Activated CD8-positive, alpha-beta T cell treated with anti-CD3 and anti-CD28 coated beads for 36 hours (primary cell): ENCODE results near the gene MRTO4. TPM values are rescaled to one million over a fixed set of nuclear protein-coding genes. Genes with fewer than 3 reads are reported as not detected.

Experiments used
- ATAC-seq: fragments of 200-7000 bp; cut with Tn5 transposase; one replicate; pipeline ENCODE4 v1.10.0; 2021; ENCODE audit warnings: mild to moderate bottlenecking, moderate library complexity
- CTCF ChIA-PET: fragments of 350-600 bp; sonication (Branson Sonifier 250); formaldehyde crosslinking; loops from one replicate; lab custom pipeline; 2021; ENCODE audit warnings: antibody characterized with exemption; lab: Charles Lee
- POLR2A ChIA-PET: fragments of 350-600 bp; sonication (Branson Sonifier 250); formaldehyde crosslinking; loops from one replicate; lab custom pipeline; 2021; ENCODE audit warnings: antibody characterized with exemption; lab: Charles Lee
- DNase-seq: peaks from one replicate; pipeline ENCODE4 v3.0.0-alpha.2; 2020
- H3K27ac Mint-ChIP-seq: one replicate; pipeline ENCODE4 v1.8.0; 2021; ENCODE audit warnings: mild to moderate bottlenecking, mixed read lengths
- H3K27me3 Mint-ChIP-seq: one replicate; pipeline ENCODE4 v1.8.0; 2021; ENCODE audit warnings: mixed read lengths
- H3K36me3 Mint-ChIP-seq: one replicate; pipeline ENCODE4 v1.8.0; 2021; ENCODE audit warnings: low read depth, mixed read lengths
- H3K4me1 Mint-ChIP-seq: one replicate; pipeline ENCODE4 v1.8.0; 2021; ENCODE audit warnings: low read depth, mixed read lengths
- H3K4me3 Mint-ChIP-seq: one replicate; pipeline ENCODE4 v1.8.0; 2021; ENCODE audit warnings: mild to moderate bottlenecking, moderate library complexity, mixed read lengths
- H3K9me3 Mint-ChIP-seq: one replicate; pipeline ENCODE4 v1.8.0; 2021; ENCODE audit warnings: mixed read lengths
- CTCF ChIP-seq: fragments of 200-600 bp; IDR thresholded peaks from one replicate; pipeline ENCODE4 v1.8.0; 2022; ENCODE audit warnings: antibody characterized with exemption, mild to moderate bottlenecking
- intact Hi-C: fragments of 100-400 bp; cut with micrococcal nuclease; formaldehyde crosslinking; loops from one replicate; pipeline ENCODE4 v1.10.0; 2022
- total RNA-seq, 2 experiments: library from RNA; stranded (reverse); gene quantifications; one replicate each; pipeline ENCODE4 v1.2.3, GENCODE V29; 2021

The MRTO4 gene
- total RNA-seq, 2 experiments from 2014 or later, result 90.9 to 93.4 TPM

GRCh38 chr1:19209439-19209989 is 42.1 kb upstream of the MRTO4 start:
- Mint-ChIP-seq H3K27ac (peak overlapping the region; percentile 96), H3K4me1 (peaks cover 67% of the 10 kb centered on the region), H3K9me3 (no peaks in the 10 kb centered on the region), H3K4me3 (peak overlapping the region; percentile 93), H3K27me3 (no peaks in the 10 kb centered on the region), H3K36me3 (peaks cover 52% of the 10 kb centered on the region)
- no peak for TF ChIP-seq CTCF
- DNase-seq (peak; percentile 89), ATAC-seq (peak; percentile 72)
- POLR2A ChIA-PET, result interaction anchor here (0.6 to 7.7 kb wide), 15 partner anchors 9 to 272 kb away, joined by 3 to 54 read pairs (median 4); partner anchors contain the start of genes EMC1 and MRTO4
- intact Hi-C loops, result no loop called here
- CTCF ChIA-PET, result interaction anchor here (1.5 kb wide), 1 partner anchor 31 kb away, joined by 3 read pairs; no protein-coding TSS in a partner anchor

GRCh38 chr1:19209990-19210771 is 41.4 kb upstream of the MRTO4 start, which contains the start of gene UBR4:
Gene UBR4 (minus strand): TSS chr1:19210266. CDS start chr1:19210248, 18 bp downstream.
- no peak for TF ChIP-seq CTCF
- ChIA-PET POLR2A (interaction anchor here (0.6 to 7.7 kb wide), 17 partner anchors 8 to 273 kb away, joined by 3 to 54 read pairs (median 4); partner anchors contain the start of genes EMC1 and MRTO4), CTCF (interaction anchor here (1.0 to 1.3 kb wide), 2 partner anchors 31 to 496 kb away, joined by 3 to 5 read pairs; no protein-coding TSS in a partner anchor)
- intact Hi-C loops, result no loop called here
- peak within 1 kb of the TSS; percentile 93 for H3K4me3 Mint-ChIP-seq
- ATAC-seq (peak; percentile 88), DNase-seq (peak; percentile 97)
- no peaks in the 10 kb centered on the region for H3K27me3 Mint-ChIP-seq
- peak within 1 kb of the TSS; percentile 98 for H3K27ac Mint-ChIP-seq
- H3K4me1 Mint-ChIP-seq, result peaks cover 61% of the 10 kb centered on the region
- H3K36me3 Mint-ChIP-seq, result peaks cover 49% of the 10 kb centered on the region
- H3K9me3 Mint-ChIP-seq, result no peaks in the 10 kb centered on the region

DNA sequence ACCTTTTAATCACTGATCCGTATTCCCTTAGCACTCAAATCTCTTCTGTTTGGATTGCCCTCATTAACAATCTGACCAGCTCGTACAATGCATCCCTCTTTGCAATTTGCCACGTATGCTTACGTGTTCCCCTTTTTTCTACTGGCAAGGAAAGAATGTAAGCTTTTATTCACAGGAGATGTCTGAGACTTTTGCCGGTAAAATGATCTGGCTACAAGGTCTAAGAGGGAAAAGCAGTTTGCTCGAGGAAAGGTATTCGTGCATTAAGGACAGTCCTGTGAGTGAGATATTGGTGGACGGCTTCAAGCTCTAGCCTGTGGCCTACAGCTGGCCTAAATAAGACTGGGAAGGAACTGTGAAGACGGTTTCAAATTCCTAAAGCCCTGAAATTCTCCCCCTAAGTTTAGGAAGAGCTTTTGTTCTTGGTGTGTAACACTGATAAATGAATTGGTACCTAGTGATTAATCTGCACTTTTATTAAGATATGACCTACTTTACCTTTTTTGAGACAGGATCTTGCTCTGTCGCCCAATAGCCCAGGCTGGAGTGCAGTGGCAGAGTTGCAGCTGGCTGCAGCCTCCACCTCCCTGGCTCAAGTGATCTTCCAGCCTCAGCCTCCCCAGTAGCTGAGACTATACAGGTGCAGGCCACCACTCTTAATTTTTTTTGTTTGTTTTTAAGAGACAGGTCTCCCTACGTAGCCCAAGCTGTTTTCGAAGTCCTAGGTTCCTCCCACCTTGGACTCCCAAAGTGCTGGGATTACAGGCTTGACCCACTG is 40.6 kb upstream of the MRTO4 start:
- intact Hi-C loops, result no loop called here
- ATAC-seq (no peak), DNase-seq (no peak)
- Mint-ChIP-seq H3K9me3 (no peaks in the 10 kb centered on the region), H3K4me1 (peaks cover 55% of the 10 kb centered on the region), H3K27ac (peak overlapping the region; percentile 98), H3K36me3 (peaks cover 50% of the 10 kb centered on the region), H3K27me3 (no peaks in the 10 kb centered on the region), H3K4me3 (peak overlapping the region; percentile 93)
- POLR2A ChIA-PET, result interaction anchor here (0.6 to 7.7 kb wide), 17 partner anchors 8 to 386 kb away, joined by 3 to 54 read pairs (median 3); partner anchors contain the start of genes EMC1 and MRTO4
- CTCF ChIA-PET, result interaction anchor here (0.6 to 1.4 kb wide), 4 partner anchors 9 to 496 kb away, joined by 3 to 5 read pairs (median 4); no protein-coding TSS in a partner anchor
- TF ChIP-seq CTCF, result no peak

DNA sequence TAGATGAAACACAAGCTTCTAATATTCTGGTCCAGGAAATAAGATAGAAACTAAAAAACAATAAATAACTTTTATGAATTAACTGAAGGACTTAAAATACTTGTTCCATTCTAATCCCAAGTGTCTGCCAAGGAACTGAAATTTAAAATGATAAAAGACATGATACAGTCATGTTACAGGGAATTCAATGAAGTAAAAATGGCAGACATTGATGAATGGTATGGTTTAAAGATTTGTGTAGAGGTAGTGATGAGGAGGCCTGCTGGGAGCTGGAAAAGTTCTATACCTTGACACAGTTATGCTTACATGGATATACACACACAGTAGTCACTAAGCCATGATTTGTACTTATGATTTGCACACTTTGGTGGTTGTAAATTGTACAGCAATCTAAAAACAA is 39.4 kb upstream of the MRTO4 start:
- DNase-seq, result no peak
- ChIA-PET CTCF (interaction anchor here (1.0 to 1.4 kb wide), 3 partner anchors 8 to 33 kb away, joined by 3 to 4 read pairs (median 3); no protein-coding TSS in a partner anchor), POLR2A (interaction anchor here (0.7 to 7.7 kb wide), 4 partner anchors 9 to 325 kb away, joined by 3 to 54 read pairs (median 16); partner anchors contain the start of genes EMC1 and MRTO4)
- Mint-ChIP-seq H3K9me3 (no peaks in the 10 kb centered on the region), H3K27ac (peak overlapping the region; percentile 56), H3K4me1 (peaks cover 45% of the 10 kb centered on the region), H3K27me3 (no peaks in the 10 kb centered on the region), H3K4me3 (peak overlapping the region; percentile 93), H3K36me3 (peaks cover 49% of the 10 kb centered on the region)
- TF ChIP-seq CTCF, result no peak
- ATAC-seq, result no peak
- intact Hi-C loops, result no loop called here
